ENCODE results near the gene JAZF1.

The JAZF1 gene

GRCh38 chr7:27947586-27948278, 232.9 kb downstream of the JAZF1 start:
- H3K27ac ChIP-seq = no peak overlapping the region
- TF ChIP-seq ZFX (IDR thresholded peaks at IDR 0.05; ENCODE audit: borderline replicate concordance) (no peak), CTCF (IDR thresholded peaks at IDR 0.05) (no peak)

DNA sequence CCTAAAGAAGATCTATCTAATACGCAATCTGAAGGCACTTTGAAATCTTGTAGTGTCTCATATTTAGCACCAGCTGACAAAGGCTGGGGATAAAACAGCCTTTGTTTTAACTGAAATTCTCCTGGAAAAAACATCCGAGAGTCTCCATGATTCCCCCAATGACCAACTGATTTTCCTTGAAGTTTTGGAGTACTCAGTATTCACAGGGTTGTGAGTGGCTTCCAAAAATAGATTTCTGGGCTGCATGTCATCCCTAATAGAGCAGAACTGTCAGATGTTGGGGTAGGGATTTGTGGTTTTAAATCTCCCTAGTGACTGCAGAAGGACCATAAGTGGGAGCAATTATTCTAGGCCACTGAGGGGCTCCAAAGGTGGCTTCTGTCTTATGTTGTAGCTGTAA, 234.2 kb downstream of the JAZF1 start:
- H3K27ac ChIP-seq = no peak overlapping the region
- no peak for TF ChIP-seq ZFX (IDR thresholded peaks at IDR 0.05; ENCODE audit: borderline replicate concordance)
- TF ChIP-seq CTCF (IDR thresholded peaks at IDR 0.05) = no peak

DNA sequence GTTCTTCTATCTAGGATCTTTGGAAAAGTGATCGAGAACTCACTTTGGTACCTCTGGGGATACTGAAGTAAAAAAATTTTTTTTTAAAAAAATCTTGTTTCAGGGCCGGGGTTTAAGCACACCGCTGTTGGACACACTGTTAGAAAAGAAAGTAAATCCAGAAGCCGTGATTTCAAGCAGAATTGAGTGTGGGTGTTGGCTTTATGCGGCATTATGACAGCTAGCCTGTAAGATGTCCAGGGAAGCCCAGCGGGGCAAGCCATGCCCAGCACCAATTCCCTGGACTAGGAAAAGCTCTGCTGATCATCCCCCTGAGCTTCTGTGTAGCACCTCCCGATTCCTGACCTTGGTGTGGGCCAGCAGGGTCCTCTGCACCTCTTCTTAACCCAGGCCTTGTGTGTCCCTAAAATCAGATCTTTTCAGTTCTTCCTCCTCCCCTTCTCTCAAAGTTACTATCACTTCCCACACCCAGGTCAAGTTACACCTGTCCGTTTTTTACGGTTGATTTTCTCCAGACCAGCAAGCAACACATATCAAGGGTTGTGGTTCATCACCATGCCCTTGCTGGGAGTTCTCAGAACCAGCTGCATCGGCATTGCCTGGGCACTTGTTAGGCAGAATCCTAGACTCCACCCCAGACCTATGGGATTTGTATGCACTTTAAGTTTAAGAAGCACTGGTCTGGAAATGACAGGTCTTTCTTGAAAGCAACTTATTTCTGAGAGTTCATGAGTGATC, 235.4 kb downstream of the JAZF1 start:
- H3K27ac ChIP-seq = no peak overlapping the region
- TF ChIP-seq ZFX (IDR thresholded peaks at IDR 0.05; ENCODE audit: borderline replicate concordance) (no peak), CTCF (IDR thresholded peaks at IDR 0.05) (no peak)

GRCh38 chr7:27944643-27945042, 236.0 kb downstream of the JAZF1 start:
- H3K27ac ChIP-seq = no peak overlapping the region
- no peak for TF ChIP-seq ZFX (IDR thresholded peaks at IDR 0.05; ENCODE audit: borderline replicate concordance)
- TF ChIP-seq CTCF (IDR thresholded peaks at IDR 0.05) = no peak

- no peak overlapping the region for H3K27ac ChIP-seq
- no peak for TF ChIP-seq CTCF (IDR thresholded peaks at IDR 0.05)
- TF ChIP-seq ZFX (IDR thresholded peaks at IDR 0.05; ENCODE audit: borderline replicate concordance) = no peak
Observed at GRCh38 chr7:27943241-27943640, 237.4 kb downstream of the JAZF1 start.

- TF ChIP-seq CTCF (IDR thresholded peaks at IDR 0.05) (no peak), ZFX (IDR thresholded peaks at IDR 0.05; ENCODE audit: borderline replicate concordance) (no peak)
- no peak overlapping the region for H3K27ac ChIP-seq
Observed at GRCh38 chr7:27942711-27943110, 237.9 kb downstream of the JAZF1 start.

DNA sequence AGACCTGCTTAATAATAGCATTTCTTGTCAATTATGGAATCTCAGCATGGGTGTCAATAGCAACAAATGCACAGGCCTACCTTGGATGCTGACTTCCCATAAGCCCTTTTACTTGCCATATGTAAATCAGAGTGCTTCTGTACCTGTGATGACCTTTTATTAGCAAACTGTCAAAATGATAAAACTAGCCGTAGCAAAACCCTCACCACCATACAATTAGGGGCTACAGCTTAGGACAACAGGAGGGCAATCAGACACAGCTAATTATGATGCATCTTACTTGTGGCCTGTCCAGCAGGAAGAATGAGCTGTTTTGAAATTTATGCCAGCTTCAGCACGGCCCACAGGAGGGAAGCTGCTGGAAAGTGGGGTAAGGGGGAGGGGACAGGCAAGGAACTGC, 239.1 kb downstream of the JAZF1 start:
- TF ChIP-seq CTCF (IDR thresholded peaks at IDR 0.05) (no peak), ZFX (IDR thresholded peaks at IDR 0.05; ENCODE audit: borderline replicate concordance) (no peak)
- no peak overlapping the region for H3K27ac ChIP-seq

All from 22Rv1 (cell line).